Activated naive CD4-positive, alpha-beta T cell treated with anti-CD3 and anti-CD28 coated beads, Interleukin-2, amount 50 U/mL, for 24 hours (primary cell): ENCODE measurements around the gene RIBC2.
"Not testable (repeated sequence)": the region's sequence is repeated elsewhere in the genome, so short reads cannot be mapped to it uniquely, and the experiment has no call there.

Source experiments
- H3K27ac Mint-ChIP-seq: one replicate; pipeline ENCODE4 v1.8.0; 2021; ENCODE audit warnings: mild to moderate bottlenecking, mixed read lengths
- H3K27me3 Mint-ChIP-seq: one replicate; pipeline ENCODE4 v1.8.0; 2021; ENCODE audit warnings: mixed read lengths
- H3K36me3 Mint-ChIP-seq: one replicate; pipeline ENCODE4 v1.8.0; 2021; ENCODE audit warnings: mixed read lengths
- H3K4me1 Mint-ChIP-seq: one replicate; pipeline ENCODE4 v1.8.0; 2021; ENCODE audit warnings: mixed read lengths
- H3K4me3 Mint-ChIP-seq: one replicate; pipeline ENCODE4 v1.8.0; 2021; ENCODE audit warnings: mild to moderate bottlenecking, mixed read lengths
- H3K9me3 Mint-ChIP-seq: one replicate; pipeline ENCODE4 v1.8.0; 2021; ENCODE audit warnings: mixed read lengths

Gene RIBC2

DNA sequence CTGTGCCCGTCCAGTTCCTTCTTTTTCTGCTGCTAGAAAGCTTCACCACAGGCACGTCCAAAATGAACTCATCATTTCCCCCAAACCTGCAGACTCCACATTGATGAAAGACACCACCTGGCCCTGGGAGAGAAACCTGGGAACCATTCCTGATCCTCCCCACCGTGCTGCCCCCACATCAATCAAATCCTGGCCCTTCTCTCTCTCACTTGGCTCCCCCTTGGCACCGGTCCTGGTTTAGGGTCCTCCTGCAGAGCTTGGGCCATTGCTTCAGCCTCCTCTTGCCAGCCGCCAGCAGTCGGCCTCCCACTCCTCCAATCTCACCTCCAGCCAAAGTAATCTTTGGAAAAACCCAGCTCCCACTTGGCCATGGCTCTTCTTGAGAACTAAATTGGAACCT is 38.5 kb downstream of the RIBC2 start:
- H3K4me3 Mint-ChIP-seq, result no peak overlapping the region
- H3K4me1 Mint-ChIP-seq, result no peaks in the 10 kb centered on the region
- no peak overlapping the region for H3K27ac Mint-ChIP-seq
- H3K9me3 Mint-ChIP-seq, result no peaks in the 10 kb centered on the region
- H3K27me3 Mint-ChIP-seq, result peaks cover 2% of the 10 kb centered on the region
- H3K36me3 Mint-ChIP-seq, result no peaks in the 10 kb centered on the region

DNA sequence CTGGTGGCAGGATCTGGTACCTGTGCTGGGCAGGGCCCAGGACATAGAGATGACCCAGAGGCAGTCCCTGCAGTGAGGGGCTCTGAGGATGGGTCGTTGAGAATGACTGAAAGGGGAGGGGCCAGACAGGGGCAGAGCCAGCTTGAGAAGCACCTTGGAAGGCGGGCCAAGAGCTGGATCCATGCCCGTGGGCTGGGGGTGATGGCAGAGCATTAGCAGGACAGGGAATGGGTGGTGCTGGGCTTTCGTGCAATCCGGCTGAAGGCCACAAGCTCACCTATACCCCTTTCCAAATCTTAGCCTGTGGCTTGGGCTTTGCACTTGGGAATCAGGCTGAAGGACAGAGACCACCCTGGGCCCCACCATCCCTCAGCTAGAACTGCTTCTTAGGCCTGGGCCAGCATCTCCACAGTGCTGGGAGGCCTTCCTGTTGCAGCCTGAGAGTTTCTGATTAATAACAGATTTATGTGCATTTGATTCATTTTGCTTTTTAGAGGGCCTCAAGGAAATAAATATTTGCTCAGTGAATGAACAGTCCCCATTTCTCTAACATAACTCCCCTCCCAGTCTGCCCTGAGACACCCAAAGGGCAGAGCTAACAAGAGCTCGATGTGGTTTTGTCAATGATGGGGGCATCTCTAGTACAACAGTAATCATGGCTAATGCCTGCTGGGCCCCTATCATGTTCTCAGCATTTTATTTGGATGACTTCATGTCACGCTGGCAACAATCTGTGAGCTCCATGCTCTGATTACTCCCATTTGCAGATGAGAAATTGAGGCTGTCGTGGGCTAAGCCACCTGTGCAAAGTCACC is 39.3 kb downstream of the RIBC2 start:
- H3K9me3 Mint-ChIP-seq, result no peaks in the 10 kb centered on the region
- H3K27me3 Mint-ChIP-seq, result peaks cover 2% of the 10 kb centered on the region
- no peaks in the 10 kb centered on the region for H3K4me1 Mint-ChIP-seq
- H3K36me3 Mint-ChIP-seq, result no peaks in the 10 kb centered on the region
- no peak overlapping the region for H3K4me3 Mint-ChIP-seq
- no peak overlapping the region for H3K27ac Mint-ChIP-seq

DNA sequence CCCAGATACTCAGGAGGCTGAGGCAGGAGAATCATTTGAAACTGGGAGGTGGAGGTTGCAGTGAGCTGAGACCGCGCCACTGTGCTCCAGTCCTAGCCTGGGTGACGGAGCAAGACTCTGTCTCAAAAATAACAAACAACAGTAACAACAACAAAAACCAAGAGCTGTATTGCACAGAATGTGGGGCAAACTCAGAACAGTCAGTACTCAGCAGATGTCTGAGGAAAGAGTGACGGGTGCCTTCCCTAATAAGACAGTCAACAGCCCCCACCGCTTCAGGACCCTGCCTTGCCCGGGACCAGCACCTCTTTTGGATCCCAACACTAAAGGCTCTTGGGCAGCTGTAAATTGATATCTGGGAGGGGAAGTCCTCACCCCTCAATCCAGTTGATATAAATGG is 40.3 kb downstream of the RIBC2 start:
- H3K4me1 Mint-ChIP-seq, result no peaks in the 10 kb centered on the region
- H3K9me3 Mint-ChIP-seq, result no peaks in the 10 kb centered on the region
- H3K36me3 Mint-ChIP-seq, result no peaks in the 10 kb centered on the region
- no peak overlapping the region for H3K4me3 Mint-ChIP-seq
- H3K27ac Mint-ChIP-seq, result no peak overlapping the region
- H3K27me3 Mint-ChIP-seq, result peaks cover 2% of the 10 kb centered on the region

DNA sequence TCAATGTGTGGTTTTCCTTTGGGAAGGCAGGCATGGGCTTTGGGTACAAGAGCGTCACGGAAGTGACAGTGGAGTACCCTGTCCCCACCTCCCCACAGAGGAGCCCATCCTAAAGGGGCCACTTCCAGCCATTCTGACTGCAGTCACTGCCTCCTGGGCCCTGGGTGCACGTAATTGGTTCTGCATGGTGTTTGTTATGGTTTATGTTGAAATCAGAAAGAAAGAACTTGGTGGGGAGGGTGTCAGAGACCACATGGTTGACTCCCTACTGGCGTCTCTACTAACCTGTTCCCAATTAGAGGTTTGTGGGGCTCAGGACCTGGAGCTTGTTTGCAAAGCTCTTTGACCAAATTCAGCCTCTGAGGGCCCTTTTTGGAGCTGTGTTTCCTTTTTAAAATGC is 40.8 kb downstream of the RIBC2 start:
- Mint-ChIP-seq H3K4me1 (no peaks in the 10 kb centered on the region), H3K27me3 (peaks cover 2% of the 10 kb centered on the region), H3K36me3 (no peaks in the 10 kb centered on the region), H3K27ac (no peak overlapping the region), H3K4me3 (no peak overlapping the region), H3K9me3 (no peaks in the 10 kb centered on the region)

DNA sequence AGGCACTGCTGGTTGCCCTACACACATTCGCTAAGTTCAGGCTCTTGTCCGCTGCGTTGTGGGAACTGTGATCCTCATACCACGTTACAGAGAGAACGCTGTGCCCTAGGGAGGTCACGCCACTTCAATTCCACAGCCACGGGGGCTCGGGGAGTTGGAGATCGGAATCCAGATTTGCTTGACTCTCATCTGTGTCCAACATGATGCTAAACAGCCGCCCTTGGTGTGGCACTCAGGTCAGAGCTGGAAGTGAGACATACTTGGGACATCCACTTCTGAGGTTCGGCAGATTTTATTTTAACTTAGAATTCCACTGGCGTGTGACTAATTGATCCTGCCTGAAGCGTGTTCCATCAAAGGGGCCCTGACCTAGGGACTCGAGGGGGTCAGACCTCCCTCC is 41.7 kb downstream of the RIBC2 start:
- Mint-ChIP-seq H3K36me3 (no peaks in the 10 kb centered on the region), H3K4me3 (no peak overlapping the region), H3K9me3 (no peaks in the 10 kb centered on the region), H3K27ac (no peak overlapping the region), H3K4me1 (no peaks in the 10 kb centered on the region), H3K27me3 (peaks cover 2% of the 10 kb centered on the region)

DNA sequence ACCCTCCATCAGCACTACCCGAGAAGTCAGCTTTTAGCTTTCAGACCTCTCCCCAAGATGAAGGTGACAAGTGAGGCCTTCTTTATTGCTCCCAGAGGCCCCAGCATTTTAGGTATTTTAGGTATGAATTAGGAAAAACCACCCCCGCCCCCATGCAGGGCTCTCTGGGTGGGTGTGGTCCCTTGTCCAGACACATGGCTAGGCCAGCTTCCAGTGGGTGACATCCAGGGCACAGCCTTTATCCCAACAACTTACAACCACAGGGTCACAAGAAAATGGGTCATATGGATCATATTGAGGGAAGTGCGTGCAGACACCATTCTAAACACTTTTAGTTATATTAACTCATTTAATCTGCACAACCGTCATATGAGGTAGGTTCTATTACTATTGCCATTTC is 42.1 kb downstream of the RIBC2 start:
- no peak overlapping the region for H3K4me3 Mint-ChIP-seq
- H3K9me3 Mint-ChIP-seq, result no peaks in the 10 kb centered on the region
- no peak overlapping the region for H3K27ac Mint-ChIP-seq
- H3K4me1 Mint-ChIP-seq, result no peaks in the 10 kb centered on the region
- H3K36me3 Mint-ChIP-seq, result no peaks in the 10 kb centered on the region
- peaks cover 2% of the 10 kb centered on the region for H3K27me3 Mint-ChIP-seq

DNA sequence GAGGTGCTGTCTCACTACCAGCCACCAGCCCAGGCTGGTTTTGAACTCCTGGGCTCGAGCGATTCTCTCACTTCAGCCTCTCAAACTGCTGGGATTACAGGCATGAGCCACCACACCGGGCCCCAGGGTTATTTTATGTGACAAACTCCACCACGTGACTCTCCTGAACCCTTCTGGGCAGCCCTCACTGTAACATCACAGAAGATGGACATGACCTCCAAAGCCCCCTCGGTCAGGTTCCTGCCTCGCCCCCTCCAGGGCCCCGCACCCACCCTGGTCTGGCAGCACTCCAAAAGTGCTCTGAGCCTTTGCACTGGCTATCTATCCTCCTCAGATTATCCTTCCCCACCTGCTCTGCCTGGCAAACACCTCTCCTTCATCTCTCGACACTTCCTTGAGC is 43.3 kb downstream of the RIBC2 start:
- no peak overlapping the region for H3K4me3 Mint-ChIP-seq
- H3K27ac Mint-ChIP-seq, result no peak overlapping the region
- peaks cover 2% of the 10 kb centered on the region for H3K27me3 Mint-ChIP-seq
- no peaks in the 10 kb centered on the region for H3K9me3 Mint-ChIP-seq
- H3K4me1 Mint-ChIP-seq, result no peaks in the 10 kb centered on the region
- no peaks in the 10 kb centered on the region for H3K36me3 Mint-ChIP-seq

DNA sequence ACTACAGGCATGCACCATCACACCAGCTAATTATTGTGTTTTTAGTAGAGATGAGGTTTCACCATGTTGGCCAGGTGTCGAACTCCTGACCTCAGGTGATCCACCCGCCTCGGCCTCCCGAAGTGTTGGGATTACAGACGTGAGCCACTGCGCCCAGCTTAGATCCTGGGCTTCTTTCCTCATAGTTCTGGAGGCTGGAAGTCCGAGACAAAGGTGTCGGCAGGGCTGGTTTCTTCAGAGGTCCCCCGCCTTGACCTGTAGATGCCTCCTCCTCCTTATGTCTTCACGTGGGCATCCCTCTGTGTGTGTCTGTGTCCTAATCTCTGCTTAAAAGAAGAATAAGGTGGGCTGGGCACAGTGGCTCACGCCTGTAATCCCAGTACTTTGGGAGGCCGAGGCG is 45.0 kb downstream of the RIBC2 start:
- no peaks in the 10 kb centered on the region for H3K4me1 Mint-ChIP-seq

DNA sequence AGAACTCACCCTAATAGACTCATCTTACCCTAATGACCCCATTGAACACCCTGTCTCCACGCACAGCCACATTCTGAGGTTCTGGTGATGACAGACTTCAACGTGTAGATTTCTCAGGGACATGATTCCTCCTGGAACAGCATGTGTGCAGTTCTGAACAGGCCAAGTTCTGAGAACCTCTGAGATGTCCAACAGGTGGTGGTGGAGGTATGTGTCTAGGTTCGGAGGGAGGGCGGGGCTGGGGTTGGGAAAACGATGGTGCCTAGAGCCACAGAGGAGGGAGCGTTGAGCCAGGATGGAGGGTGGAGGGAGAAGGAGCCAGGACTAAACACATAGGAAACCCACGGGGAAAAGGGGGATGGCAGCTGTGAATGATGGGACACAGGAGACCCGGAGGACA is 45.7 kb downstream of the RIBC2 start:
- Mint-ChIP-seq H3K27me3 (peaks cover 2% of the 10 kb centered on the region), H3K27ac (no peak overlapping the region), H3K36me3 (no peaks in the 10 kb centered on the region), H3K4me3 (no peak overlapping the region), H3K9me3 (no peaks in the 10 kb centered on the region), H3K4me1 (no peaks in the 10 kb centered on the region)

More for the DNA sequence above, 45.0 kb downstream of the RIBC2 start:
- H3K36me3 Mint-ChIP-seq, result no peaks in the 10 kb centered on the region
- H3K9me3 Mint-ChIP-seq, result no peaks in the 10 kb centered on the region
- H3K27ac Mint-ChIP-seq, result no peak overlapping the region
- H3K4me3 Mint-ChIP-seq, result no peak overlapping the region
- H3K27me3 Mint-ChIP-seq, result peaks cover 2% of the 10 kb centered on the region

DNA sequence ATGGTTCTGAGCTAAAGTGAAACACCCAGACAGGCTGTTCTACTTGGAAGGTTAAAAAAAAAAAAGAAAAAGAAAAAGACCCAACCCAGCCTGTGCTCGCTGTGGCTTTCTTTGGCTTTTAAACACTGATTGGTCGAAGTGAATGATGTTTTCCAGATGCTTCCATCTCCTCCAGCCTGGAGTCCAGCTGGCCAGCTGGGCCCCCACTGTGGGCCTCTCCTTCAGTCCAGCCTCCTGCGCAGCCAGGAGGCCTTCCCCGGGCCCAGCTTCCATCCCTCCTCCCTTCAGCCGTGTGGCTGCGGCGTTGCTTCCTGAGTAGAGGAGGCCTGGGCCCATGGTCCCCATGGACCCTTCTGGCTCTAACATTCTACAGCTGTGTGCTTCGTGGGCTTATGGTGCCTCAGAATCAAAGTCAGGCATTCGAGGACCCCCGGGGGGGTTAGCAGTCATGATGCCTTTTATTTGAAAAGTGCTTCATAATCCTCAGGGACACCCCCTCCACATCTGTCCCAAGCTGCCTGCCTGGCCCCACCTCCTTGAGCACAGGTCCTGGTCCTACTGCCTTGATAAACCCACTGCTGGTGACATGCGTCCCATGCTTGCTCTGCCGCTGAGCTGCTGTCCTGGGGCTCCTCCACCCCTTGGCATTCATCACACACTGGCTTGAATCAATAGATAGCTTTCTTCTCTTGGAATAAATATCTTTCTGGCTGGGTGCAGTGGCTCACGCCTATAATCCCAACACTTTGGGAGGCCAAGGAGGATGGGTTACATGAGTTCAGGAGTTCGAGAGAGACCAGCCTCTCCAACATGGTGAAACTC is 47.0 kb downstream of the RIBC2 start:
- Mint-ChIP-seq H3K9me3 (no peaks in the 10 kb centered on the region), H3K4me1 (no peaks in the 10 kb centered on the region), H3K36me3 (no peaks in the 10 kb centered on the region), H3K27ac (no peak overlapping the region), H3K4me3 (no peak overlapping the region), H3K27me3 (no peaks in the 10 kb centered on the region)

DNA sequence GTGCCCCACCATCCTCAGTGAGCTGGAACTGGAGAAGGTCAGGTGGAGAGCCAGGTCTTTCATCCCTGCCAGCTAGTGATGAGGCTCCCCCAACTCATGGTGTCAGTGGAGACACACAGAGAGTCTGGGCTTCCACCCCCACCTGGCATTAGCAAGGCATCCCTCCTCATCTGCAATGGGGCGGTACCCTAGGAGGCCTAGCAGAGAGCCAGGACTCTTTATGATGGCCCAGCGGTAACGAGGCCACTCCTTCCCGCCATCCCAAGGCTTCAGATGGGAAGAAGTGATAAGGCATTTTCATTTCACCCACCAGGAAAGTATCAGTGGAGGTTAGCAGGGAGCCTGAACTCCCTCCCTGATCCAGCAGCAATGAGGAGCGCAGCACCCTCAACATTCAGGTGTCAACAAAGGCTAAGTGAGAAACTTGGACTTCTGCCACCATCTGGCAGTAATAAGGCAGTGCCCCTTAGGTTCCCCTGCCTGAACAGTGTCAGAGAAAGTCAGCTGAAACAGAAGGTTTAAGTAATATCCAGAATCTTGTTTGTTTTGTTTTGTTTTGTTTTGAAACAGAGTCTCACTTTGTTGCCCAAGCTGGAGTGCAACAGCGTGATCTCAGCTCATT is 48.7 kb downstream of the RIBC2 start:
- Mint-ChIP-seq H3K36me3 (no peaks in the 10 kb centered on the region), H3K9me3 (no peaks in the 10 kb centered on the region), H3K4me3 (no peak overlapping the region), H3K27ac (no peak overlapping the region), H3K4me1 (no peaks in the 10 kb centered on the region), H3K27me3 (no peaks in the 10 kb centered on the region)

DNA sequence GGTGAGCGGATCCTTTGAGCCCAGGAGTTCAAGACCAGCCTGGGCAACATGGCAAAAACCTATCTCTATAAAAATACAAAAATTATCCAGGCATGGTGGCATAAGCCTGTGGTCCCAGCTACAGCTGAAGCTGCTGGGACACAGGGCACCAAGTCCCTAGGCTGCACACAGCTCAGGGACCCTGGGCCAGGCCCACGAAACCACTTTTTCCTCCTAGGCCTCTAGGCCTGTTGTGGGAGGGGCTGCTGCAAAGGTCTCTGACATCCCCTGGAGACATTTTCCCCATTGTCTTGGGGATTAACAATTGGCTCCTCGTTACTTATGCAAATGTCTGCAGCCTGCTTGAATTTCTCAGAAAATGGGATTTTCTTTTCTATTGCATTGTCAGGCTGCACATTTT is 50.2 kb downstream of the RIBC2 start:
- H3K36me3 Mint-ChIP-seq, H3K27ac Mint-ChIP-seq, H3K4me3 Mint-ChIP-seq, H3K4me1 Mint-ChIP-seq, H3K9me3 Mint-ChIP-seq, H3K27me3 Mint-ChIP-seq: not testable (repeated sequence)

DNA sequence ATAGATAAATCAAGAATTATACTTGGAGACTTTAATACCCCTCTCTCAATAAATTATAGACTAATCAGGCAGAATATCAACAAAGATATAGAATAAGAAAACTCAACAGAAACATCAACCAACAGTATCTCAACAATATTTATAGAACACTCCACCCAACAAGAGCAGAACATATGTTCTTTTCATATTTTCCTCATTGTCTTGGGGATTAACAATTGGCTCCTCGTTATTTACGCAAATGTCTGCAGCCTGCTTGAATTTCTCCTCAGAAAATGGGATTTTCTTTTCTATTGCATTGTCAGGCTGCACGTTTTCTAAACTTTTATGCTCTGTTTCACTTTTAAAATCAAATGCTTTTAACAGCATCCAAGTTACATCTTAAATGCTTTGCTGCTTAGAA is 52.1 kb downstream of the RIBC2 start:
- Mint-ChIP-seq H3K9me3 (no peaks in the 10 kb centered on the region), H3K4me3 (no peak overlapping the region), H3K36me3 (no peaks in the 10 kb centered on the region), H3K27me3 (peaks cover 1% of the 10 kb centered on the region), H3K4me1 (no peaks in the 10 kb centered on the region), H3K27ac (no peak overlapping the region)

DNA sequence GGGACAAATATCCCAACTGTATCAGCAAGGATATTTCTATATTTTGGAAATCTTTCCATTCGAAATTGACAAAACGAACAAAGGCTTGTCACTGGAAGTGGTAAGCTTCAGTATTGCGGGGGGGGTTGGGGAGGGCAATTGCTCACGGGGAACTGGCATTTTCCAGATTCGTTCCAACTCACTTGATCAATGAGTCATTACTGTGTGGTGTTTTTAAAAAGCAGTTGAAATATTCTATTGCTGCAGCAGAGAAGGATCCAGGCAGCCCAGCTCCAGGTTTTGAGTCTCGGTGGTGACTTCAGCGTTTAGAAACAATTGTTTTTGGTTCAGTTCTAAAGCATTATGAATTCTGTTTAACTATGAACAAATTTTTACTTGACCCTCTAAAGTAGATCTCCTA is 55.4 kb downstream of the RIBC2 start:
- Mint-ChIP-seq H3K9me3 (no peaks in the 10 kb centered on the region), H3K4me1 (no peaks in the 10 kb centered on the region), H3K36me3 (no peaks in the 10 kb centered on the region), H3K27me3 (peaks cover 1% of the 10 kb centered on the region), H3K4me3 (no peak overlapping the region), H3K27ac (no peak overlapping the region)

DNA sequence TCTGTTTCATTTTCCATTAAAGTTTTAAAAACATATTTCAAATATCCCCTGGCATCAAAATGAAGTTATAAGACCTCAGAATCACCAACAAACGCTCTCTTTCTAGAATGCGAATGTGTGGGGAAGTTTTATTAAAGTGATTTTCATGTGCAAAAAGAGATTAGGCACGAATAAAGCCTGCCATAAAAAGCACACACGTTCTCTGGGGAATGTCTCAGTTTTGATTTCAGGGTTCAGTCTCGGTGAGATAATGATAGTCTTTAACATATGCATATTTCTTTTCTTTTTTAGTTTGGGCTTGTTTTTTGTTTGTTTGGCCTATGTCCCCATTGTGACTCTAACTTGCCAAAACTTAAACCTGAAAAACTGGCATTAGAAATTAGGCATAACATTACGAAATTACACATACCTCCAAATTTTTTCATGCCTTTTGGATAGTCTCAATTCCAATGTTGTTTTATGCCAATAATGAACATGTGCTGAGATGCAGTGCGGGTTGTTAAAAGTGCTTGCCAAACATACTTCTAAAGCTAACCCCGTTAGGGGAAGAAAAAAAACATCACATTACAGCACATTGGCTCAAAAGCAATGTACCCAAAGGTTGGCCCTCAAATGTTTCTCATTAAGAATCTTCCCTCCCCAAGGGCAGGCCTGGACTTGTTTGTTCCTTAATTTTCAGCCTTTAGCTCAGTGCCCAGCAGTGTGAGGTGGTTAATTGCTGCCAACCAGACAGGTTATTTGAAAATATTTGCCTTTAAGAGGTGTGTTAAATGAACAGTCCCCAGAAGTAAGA is 56.0 kb downstream of the RIBC2 start:
- H3K36me3 Mint-ChIP-seq, result no peaks in the 10 kb centered on the region
- H3K4me3 Mint-ChIP-seq, result no peak overlapping the region
- H3K27ac Mint-ChIP-seq, result no peak overlapping the region
- peaks cover 1% of the 10 kb centered on the region for H3K27me3 Mint-ChIP-seq
- H3K9me3 Mint-ChIP-seq, result no peaks in the 10 kb centered on the region
- H3K4me1 Mint-ChIP-seq, result no peaks in the 10 kb centered on the region
